22Rv1 (cell line): Measurements from ENCODE around the gene PLEKHM3.

ENCODE experiments used
- H3K27ac ChIP-seq: fragments of 450-650 bp; 2 replicates; pipeline ENCODE4 v1.5.1; 2017
- ZFX ChIP-seq: fragments of 450-650 bp; IDR thresholded peaks from 2 replicates; pipeline ENCODE4 v1.6.1; 2017; ENCODE audit warnings: antibody characterized with exemption, borderline replicate concordance
- TF ChIP-seq, protein P1 (sequence below): fragments of 450-650 bp; IDR thresholded peaks from 2 replicates; pipeline ENCODE4 v1.5.1; 2017; ENCODE audit warnings: mild to moderate bottlenecking

PLEKHM3 gene

DNA sequence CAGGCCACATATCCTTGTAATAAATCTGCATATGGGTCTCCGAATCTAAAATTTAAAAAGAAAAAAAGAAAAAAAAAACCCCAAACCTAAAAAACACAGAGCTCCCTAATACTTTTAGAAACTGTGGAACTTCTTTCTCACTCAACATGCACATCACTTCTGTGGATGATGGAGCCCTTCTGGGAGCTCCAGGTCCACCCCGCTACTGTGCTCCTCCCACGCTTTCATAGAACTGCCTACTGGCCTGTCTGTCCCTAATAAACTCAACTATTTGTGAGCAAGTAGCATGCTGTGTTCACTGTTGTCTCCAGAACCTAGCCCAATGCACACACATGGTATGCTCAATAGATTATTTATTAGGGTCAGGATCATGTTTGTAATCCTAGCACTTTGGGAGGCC is 172.5 kb downstream of the PLEKHM3 start:
- no peak overlapping the region for H3K27ac ChIP-seq
- TF ChIP-seq ZFX = no peak
- TF ChIP-seq, protein P1, sequence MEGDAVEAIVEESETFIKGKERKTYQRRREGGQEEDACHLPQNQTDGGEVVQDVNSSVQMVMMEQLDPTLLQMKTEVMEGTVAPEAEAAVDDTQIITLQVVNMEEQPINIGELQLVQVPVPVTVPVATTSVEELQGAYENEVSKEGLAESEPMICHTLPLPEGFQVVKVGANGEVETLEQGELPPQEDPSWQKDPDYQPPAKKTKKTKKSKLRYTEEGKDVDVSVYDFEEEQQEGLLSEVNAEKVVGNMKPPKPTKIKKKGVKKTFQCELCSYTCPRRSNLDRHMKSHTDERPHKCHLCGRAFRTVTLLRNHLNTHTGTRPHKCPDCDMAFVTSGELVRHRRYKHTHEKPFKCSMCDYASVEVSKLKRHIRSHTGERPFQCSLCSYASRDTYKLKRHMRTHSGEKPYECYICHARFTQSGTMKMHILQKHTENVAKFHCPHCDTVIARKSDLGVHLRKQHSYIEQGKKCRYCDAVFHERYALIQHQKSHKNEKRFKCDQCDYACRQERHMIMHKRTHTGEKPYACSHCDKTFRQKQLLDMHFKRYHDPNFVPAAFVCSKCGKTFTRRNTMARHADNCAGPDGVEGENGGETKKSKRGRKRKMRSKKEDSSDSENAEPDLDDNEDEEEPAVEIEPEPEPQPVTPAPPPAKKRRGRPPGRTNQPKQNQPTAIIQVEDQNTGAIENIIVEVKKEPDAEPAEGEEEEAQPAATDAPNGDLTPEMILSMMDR = no peak

DNA sequence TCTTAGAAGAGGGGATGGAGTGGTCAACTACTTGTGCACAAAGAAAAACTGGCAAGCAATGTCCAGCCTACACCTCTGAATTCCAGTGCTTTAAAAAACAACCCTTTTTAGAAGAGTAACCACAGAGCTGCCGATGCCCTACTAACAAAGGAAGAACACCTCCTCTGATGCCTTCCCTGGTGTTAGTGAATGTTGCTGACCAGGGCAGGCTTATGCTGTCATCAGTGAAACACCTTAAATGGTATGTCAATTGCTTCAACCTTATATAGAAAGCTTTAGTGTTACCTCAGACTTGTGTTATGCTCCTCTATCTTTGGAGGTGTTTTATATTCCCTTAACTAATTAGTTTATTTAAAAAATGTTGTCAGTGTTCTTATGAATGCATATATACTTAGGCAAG is 175.9 kb downstream of the PLEKHM3 start:
- TF ChIP-seq ZFX = no peak
- TF ChIP-seq, protein P1 = no peak
- peak overlapping the region; percentile 98 for H3K27ac ChIP-seq

DNA sequence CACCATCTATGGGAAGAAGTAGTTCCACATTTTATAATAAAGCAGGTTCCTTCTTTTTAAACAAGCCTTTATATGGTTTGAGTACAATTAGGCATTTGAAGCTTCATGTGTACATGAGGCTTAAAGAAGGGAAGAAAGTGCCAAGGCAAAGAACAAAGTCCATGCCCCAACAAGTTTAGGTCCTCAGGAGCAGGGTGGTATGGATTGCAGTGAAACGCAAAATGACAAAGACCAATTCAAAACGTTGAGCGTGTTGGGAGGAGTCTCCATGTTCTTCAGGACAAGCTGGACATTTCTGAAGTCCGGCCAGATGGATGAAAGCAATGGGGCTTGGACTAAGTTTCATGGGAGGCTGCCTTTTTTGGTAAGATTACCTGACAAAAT is 176.8 kb downstream of the PLEKHM3 start:
- peak overlapping the region; percentile 98 for H3K27ac ChIP-seq
- TF ChIP-seq ZFX = no peak
- TF ChIP-seq, protein P1 = no peak

DNA sequence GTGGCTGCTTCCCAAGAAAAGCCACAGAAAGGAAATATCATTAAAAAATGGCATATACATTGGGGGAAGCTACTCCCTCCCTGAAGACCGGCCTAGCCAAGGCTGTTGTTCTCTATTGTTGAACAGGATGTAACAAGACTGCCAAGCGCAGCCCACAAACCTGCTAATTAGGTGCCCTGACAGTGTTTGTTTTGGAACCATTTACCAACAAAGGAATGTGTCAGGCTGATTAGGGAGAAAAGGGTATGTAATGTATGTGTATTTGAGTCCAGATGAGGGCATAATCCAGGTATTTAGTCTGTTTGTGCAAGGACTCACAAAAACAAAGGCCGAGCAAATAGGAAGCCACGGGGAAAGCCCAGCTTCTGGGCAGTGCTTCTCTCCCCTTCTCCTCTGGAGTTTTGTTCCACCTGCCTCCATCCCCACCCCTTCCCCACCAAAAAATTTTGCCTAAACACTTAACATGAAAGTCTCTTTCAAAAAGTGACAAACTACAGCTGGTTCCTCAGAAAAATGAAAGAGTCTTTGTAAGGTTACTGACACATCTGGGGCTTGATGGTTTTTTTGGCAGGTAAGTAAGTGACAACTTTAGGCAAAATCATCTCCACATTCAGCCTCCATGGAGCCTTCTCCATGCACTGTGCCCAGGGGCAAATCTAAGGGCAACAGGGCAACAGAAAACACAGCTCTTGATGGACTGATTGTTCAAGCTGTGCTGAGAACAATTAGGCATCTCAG is 177.4 kb downstream of the PLEKHM3 start:
- TF ChIP-seq, protein P1 = no peak
- TF ChIP-seq ZFX = no peak
- H3K27ac ChIP-seq = peak overlapping the region; percentile 98

DNA sequence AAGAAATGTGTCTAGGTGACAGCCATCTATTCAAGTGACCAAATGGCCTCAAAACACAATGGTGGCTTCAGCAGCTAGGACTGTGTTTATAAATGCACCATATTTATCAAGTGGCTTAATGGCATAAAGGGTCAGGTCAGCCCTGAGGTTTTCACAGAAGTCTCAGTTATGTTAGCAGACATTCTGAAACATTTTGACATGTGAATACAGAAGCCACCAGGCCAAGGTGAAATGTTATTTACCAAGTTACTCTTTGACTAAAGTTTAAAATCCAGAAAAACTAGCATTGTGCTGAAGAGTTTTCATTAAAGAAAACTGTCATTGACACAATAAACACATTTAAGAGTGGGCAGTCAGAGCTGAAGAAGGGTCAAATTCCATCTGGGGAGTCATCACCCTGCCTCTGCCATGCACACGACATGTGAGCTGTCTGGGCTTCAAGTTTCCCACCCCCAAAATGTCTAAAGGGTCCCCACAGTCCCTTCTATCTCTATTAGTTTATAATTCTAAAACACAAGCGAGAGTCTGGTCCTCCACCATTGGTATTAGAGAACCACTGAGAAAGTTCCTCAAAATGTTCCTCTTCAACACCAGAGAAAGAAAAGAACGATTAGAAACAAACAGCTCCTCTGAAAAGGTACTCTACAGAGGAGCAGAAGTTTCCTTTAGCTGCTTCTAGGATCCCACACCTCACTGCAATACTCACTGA is 178.1 kb downstream of the PLEKHM3 start:
- peak overlapping the region; percentile 98 for H3K27ac ChIP-seq
- TF ChIP-seq, protein P1 = no peak
- TF ChIP-seq ZFX = no peak

DNA sequence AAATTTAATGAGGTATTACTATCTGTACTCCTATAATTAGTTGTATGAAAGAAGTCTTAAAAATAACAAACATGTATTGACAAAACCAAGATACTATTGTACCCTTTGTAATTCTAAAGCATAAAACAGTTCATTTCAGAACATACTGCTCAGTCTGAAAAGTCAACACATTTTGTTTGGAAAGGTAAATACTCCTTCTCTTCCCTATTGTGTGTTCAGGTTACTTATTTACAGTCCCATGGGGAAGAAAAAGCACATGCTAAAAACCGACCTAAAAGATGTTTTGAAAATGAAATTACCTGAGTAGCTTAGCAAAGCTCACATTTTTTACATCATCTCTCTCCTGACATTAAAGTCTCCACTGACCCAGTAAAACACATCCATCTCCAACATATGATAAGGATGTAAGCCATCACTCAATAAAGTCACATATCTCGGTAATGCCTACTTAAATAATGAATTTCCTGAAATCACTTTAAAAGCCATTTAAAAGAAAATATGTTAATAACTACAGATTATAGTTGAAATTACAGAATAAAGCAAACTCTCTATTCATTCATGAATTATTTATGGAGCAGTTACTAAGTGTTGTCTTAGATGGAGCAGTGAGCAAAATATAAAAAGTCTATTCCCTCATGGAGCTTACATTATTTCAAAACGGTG is 180.0 kb downstream of the PLEKHM3 start:
- peak overlapping the region; percentile 98 for H3K27ac ChIP-seq
- no peak for TF ChIP-seq ZFX
- TF ChIP-seq, protein P1 = no peak

DNA sequence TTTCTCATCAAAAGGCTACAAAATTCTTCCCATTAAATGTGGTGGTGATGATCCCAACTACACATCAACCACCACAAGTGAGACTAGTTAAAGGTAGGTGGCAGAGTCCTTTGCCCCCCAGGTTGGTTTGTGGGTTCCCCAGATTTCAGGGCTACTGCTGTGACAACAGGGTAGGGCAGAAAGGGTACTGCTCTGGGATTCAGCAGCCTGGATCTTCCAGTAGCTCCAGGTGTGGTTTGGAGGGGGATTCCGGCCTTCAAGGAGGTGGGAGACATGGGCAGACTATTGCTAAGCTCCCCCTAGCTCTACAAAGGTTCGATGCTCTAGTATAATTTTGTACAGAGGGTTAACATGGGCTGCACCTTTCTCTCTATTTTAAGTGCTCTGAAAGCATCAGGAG is 180.7 kb downstream of the PLEKHM3 start:
- peak overlapping the region; percentile 98 for H3K27ac ChIP-seq
- TF ChIP-seq, protein P1 = no peak
- TF ChIP-seq ZFX = no peak
